Stimulated activated CD4-positive, alpha-beta T cell treated with anti-CD3 and anti-CD28 coated beads, Interleukin-1b, Interleukin-23, amount 100 ng/mL, for 24 hours (primary cell): ENCODE results near the gene ZBTB9.
A peak's percentile ranks its signal among the peaks of the same experiment; 100 is the strongest.

Experiments
- DNase-seq, 4 experiments: peaks; one replicate each; pipeline ENCODE4 v3.0.0-alpha.2; 2020; ENCODE audit warnings: low read depth in 4 of 4, low spot score in 1 of 4

ZBTB9 gene

DNA sequence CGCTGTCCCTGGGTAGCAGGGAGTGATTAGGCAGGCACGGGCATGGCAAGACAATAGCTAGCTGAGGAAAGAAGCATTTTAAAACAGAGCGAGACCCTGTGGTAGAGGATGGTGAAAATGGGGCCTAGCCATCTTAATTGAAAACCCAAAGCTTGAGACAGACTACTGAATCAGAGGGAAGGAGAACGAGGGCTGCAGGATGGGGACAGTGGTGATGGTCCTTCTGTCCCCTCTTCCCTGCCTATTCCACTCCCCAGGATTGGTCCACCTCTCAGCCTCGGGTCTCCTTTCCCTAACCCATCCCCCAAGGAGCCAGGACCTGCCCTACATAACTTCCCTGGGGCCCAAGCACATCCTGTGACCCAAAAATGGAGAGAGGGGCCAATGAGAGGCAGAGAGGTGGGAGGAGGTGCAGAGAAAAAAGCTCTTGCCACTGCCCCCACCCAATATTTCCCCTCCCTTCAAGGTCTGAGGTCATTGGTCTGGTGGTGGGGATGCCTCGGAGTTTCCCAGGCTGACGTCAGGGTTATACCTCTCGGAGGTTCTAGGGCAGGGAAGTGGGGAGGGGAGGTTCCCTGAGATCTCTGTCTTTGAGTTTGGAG, 35.6 kb upstream of the ZBTB9 start:
- no peak for DNase-seq

DNA sequence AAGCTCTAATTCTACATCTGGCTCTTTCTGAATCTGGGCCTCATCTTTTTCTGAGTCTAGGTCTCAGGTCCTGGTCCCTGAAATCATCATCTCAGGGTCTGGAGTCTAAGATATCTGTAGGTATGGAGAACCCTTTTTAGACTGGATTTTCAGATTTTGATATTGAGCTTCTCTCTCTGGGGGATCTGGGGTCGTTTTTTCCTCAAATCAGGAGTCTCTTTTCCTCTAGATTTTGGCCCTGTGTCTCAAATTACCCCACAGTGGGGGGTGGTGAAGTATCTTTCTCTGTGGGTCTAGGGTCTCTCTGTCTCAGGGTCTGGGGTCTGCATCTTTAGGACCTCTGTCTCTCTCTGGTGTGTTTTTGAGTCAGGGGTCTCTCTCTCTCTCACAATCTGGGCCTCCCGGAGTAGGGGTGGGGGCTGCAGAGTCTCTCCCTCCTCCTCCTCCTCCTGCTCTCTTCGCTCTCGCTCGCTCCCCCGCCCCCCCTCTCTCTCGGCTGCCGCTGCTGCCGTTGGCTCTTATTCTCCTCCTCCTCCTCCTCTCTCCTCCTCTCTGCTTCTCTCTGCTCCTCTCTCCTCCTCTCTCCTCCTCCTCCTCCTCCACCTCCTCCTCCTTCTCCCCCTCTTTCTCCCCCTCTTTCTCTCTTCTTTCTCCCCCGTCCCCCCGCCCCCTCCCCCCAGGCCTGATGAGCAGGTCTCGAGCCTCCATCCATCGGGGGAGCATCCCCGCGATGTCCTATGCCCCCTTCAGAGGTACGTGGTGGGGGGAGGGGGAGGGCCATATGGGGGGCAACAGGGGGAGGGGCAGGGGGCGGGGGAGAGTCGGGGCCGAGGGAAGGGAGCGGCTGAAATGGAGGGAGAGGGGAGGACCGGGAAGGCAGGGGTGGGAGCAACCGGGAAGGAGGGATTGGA, 34.5 kb upstream of the ZBTB9 start, which contains the start of gene SYNGAP1:
Gene SYNGAP1, plus strand, starts transcription at position 486 of the 911 bp plus-strand sequence. Its CDS starts 200 bp downstream, at position 686.
- DNase-seq, result no peak

DNA sequence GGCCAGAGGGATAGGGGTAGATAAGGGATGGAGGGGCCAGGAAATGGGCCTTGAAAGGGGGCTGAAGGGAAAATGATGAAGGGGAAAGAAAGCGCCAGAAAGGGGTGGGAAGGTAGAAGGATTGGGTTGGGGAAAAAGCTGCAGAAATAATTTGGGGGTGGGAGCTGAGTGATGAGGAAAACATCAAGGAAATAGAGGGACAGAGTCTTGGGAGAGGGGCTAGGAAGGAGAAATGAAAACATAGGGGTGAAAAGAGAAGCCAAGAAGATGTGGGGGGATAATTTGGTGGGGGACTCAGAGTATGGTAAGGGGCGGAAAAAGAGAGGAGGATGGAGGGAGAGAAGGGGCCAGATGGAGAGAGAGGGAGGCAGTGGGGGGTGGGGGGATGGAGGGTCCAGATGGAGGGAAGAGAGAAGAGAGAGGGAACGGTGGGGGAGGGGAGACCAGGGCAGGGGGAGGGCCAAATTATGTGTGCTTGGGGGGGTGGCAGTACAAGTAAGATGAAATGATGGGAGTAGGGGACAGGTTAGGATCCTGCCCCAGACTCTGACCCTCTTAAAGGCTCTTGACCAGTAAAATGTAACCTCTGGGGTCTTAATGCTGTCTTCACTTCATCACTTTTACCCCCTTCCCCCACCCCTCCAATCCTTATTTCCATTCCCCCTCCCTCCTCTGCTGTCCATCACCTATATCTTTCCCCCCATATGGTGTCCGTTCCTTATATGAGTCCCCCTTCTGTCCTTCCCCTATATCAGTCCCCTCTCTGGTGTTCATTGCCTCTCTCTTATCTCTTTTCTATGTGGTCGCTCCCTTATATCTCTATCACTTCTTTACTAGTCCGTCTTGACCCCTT, 33.7 kb upstream of the ZBTB9 start:
- DNase-seq, result no peak

DNA sequence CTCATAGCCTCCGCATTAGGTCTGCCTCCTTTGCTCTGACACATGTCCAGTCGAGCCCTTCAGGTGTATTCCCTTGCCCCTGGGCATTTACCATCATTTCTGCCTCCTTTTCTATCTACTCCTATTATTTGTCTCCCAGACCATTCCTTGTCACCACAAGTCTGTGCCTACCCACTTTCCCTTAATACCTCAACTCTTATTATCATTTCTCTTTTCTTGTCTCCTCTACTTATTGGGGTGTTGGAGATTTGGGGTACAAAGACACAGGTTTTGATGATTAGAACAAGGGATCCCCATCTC, 33.1 kb upstream of the ZBTB9 start:
- DNase-seq, result no peak

DNA sequence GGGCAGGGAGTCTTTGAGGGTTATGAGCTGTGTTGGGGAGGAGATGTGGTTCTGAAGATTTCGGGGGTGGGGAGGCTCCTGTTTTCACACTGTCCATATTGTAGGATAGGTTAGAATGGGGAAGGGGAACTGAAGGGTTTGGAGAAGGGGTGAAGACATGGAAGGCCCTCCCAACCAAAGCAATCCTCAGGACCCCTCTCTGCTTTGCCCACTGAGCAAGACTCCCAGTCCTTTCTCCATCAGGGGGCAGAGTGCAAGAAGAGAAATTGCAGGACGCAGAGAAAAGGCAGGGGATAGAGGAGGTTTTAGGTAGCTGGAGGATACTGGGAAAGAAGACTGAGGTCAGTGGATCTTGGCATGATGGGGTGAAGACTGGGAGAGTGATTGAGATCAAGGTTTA, 30.6 kb upstream of the ZBTB9 start:
- no peak for DNase-seq

DNA sequence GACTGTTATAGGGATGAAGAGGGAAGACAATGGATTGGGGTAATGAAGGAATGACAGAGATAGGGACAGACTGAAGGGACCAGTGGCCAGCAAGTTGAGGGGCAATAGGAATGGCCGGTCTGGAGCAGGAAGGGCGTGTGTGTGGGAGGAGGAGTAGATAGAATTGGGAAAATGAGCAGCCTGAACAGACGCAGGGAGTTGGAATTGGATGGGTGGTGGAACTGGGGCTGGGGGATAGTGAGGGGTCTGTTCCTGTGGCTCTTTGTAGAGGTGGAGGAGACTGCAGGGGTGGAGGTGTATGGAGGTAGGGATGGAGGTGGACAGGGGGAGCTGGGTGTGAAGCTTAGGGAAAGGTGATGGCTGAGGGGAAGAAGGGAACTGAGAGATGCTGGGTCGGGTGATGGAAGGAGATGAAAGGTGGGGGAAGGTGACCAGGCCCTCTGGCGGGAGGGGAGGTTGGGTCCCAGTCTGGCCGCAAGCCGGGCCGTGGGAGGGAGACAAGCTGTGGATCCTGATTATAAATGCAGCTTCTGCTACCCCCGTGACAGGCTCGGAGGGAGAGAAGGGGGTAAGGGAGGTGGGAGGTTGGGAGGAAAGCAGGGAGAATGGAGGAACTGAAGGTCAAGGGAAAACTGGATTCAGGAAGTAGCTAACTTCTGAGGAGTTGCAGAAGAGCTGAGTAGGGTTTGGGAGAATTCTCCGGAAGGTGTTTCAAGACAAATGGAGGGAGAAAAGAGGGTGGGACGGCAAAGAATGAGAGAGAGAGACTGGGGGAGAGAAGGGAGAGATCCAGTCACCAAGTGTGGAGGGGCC, 29.3 kb upstream of the ZBTB9 start:
- no peak for DNase-seq

DNA sequence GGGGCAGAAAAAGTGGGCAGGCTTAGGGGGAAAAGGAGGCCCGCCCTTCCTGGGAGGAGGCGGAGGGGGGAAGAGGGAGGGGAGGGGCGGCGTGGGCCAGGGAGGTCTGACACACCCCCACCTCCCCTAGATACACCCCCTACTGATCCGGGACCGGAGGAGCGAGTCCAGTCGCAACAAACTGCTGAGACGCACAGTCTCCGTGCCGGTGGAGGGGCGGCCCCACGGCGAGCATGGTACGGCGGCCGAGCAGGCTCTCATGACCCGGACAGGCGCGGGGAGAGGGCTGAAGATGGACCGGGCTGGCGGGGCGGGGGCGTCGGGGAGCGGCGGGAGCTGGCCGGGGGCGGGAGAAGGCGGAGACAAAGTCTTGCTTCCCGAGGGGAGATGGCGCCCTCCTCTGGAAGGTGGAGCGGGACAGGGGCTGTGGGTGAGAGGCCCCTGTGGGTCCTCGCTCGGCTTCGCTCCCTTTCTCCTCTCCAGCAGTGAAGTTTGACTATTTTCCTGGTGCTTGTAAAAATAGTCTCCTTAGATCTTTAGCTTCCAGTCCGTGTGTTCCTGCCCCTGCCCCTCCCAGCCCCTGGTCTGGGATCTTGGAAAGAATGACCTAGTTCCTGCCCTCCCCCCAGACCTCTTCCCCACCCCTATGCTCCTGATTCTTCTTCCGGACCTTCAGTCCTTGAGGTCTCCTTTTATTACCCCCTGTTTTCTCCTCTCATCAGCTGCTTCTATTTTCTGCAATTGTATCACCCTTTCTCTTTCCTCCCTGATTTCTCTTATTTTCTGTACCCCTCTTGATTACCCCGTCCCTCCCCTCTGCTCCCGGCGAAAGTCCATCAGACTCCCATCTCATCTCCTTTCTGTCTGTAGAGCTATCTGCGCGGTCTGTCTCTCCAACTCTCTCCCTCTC, 28.5 kb upstream of the ZBTB9 start:
- DNase-seq, result peak in 2 of 4 experiments; percentile 63 to 86

DNA sequence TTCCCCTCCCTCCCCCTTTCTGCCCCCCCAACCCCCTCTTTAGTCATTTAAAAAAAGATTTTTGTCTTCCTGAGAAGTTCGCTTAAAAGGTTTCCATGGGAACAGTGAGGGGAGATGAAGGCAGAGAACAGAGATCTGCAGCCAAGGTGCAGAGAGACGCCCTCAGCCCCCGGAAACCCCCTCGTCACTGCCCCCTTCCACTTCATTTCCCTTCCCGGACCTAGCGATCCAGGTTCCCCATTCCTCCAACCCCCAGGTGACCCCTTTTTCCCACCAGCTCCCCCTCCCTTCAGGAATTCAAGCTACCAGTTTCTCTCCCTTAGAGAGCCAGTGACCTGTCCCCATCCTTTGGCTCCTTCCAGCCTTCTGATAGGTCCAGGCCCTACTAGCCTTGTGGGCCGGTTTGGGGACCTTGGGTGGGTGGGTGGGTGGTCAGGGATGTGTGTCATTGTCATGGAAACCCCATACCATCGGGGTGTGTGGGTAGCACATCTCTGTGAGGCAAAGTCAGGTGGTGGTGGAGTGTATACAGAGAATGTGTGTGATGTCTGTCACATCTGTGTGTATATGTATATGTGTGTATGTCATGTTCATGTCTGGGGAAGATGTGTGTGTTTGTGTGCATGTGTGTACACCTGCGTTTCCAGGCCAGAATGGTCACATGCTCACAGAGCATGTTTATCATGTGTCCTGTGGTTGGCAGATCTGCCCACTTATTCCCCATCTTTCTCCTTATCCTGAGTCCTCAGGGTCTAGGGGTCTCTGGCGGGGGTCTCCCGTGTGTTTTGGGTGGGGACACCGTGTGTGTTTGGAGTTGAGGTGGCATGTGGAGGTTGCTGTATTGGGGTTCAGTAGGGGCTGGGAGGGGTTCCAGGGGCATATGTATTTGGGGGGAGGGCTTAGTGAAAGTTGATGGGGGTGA, 27.5 kb upstream of the ZBTB9 start:
- no peak for DNase-seq

DNA sequence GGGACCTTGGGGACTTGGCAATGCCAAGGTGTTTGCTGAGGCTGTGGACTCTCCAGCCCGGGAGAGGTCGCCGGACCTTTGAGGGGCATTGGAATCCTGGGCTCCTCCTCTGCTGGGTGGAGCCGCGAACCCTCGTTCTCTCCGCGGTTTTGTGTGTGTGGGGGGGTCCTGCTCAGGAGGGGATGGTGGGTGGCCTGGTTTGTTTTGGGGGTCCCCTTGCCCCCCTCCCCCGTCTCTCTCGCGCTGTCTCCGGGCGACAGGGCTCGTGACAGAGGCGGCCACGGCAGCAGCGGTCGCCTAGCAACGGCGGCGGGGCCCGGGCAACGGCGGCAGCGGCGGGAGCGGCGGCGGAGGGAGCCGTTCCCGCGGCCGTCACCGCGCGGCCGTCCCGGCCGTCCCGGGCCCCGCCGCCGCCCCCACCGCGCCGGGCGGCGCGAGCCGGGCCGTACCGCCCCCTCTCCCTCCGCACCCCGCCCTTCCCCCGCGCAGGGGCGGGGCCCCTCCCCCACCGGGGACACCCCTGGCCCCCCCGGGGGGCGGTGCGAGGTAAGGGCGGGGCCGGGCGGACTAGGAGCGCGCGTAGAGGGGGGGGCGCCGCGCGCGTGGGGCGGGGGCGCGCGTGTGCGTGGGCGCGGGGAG, 26.7 kb upstream of the ZBTB9 start:
- DNase-seq, result no peak

DNA sequence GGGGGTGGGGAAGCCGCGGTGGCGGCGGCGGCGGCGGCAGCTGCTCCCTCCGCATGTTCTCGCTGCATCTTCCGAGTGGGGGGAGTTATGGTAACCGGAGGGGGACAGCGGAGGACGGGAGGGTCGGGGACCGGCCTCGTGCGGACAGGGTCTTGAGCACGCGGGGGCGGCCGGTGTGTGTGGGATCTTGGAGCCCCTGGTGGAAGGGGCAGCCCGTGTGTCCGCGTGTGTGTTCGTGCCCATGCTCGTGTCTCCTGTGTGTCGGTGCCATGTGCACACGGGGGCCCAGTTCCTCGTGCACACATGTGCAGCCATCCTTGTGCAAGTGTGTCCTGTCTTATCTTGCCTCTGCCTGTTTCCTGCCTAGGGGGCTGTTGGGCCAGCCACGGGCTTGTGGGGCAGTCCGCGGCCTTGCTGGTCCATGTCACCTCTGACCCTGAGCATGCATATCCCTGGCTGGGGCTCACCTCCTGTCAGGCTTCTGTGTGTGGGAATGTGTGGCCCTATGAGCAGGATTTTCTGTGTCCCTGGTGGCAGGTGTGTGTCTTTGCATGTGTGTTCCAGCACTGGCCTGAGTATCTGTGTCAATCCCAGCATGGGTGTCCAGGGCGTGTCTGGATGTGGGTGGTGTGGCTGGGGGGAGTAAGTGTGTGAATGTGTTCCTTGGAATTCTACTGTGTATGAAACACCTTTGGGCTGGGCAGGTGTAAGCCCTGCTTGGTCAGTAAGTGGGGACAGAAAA, 26.0 kb upstream of the ZBTB9 start:
- no peak for DNase-seq

DNA sequence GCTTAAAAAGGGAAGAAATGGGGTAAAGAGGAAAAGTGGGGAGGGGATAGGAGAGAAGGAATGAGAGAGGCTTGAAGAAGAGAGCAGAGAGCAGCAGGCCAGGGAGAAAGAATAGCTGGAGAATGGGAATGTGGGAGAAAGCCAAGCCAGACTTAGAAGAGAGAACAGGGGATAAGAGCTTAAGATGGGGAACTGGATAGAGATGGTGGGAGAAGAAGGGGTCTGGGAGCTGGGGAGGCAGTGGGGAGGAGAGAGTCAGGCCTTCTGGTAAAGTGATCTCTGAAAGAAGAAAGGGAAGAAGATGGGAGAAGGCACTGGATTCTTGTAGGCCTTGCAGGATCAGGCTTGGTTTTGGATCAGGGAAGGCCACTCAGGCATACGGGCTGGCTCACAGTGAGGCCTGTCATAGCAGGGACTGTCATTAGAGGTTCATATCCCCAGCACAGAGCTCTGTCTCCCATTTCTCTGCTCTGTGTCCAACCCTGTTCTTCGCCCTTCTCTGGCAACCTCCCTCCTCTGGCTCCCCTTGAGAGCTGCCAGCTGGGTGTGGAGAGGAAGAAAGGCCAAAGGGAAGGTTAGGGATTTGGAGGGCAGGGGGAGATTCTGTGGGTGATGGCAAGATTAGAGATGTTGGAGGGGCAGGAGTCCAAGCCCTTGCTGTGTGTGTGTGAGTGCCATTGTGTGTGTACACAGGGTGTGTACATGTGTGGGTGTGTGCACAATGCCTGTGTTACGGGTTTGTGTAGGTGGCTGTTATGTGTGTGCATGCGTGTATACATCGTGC, 25.2 kb upstream of the ZBTB9 start:
- DNase-seq, result no peak

DNA sequence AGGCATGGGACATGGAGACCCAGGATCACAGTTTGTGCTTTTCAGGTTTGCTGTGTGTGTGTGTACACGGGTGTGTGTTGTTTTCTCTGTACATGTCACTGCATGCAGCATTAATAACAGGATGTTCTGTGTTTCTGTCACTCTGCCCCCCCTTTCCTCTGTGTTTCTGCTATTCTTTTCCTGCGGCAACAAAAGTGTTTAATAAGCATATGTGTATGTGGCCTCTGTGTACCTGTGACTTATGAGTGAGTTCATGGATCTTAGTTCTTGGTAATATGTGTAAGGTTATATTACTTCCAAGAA, 24.7 kb upstream of the ZBTB9 start:
- DNase-seq, result no peak

DNA sequence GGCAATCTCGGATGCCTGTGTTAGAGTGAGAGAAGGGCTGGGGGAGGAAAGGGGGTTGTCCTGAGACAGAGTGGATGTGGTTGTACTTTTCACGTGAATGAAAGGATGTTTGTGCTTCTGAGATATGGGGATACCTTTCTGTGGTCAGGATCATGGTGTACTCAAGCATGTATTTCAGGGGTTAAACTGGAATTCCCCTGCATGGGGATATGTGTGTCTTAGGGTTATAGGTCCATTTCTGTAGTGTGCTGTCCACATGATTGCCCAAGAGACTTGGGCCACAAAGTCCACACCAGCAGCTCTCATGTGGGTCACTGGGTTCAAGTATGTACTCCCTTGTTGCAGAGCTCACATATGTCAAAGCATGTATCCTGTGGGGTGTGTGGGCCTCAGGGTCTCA, 24.0 kb upstream of the ZBTB9 start:
- DNase-seq, result no peak

DNA sequence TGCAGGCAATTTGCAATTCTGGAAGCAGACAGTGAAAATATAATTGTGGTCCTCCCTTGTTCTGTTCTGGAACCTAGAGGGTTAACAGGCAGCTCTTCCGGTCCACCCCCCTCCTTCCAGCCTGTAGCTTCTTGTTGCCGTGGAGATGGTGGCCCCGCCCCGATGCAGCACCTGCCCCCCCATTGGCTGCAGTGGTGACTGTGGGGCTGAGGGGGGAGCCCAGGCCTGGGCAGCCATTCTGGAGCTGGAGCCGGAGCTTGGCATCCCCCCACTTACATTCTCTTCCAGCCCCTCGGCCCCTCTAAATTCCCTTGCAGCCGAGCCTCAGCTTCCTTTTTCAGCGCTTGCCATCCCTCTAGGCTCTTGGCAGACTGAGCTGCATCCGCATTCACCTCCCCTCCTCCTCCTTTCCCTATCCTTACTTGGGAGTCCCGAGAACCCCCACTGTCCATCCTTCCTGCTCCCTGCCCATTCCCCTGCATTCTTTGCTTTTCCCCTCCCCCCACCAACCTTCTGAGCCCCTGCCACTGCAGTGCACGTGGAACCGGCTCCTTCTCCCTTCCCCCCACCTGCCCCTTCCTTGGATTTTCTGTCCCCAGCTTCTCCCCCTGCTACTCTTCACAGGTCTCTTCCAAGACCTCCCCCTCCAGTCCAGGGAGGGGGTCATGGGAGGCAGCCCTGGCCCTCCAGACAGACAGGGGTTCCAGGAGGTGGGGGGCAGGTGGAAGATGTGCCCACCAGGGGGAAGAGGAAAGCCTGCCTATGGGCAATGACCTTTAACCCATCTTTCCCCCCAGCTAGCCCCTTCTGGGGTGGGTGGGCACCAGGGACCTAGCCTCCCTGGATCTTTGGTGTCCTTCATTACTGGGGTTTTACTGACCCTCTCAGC, 23.1 kb upstream of the ZBTB9 start:
- DNase-seq, result peak in 2 of 4 experiments; percentile 69 to 76

DNA sequence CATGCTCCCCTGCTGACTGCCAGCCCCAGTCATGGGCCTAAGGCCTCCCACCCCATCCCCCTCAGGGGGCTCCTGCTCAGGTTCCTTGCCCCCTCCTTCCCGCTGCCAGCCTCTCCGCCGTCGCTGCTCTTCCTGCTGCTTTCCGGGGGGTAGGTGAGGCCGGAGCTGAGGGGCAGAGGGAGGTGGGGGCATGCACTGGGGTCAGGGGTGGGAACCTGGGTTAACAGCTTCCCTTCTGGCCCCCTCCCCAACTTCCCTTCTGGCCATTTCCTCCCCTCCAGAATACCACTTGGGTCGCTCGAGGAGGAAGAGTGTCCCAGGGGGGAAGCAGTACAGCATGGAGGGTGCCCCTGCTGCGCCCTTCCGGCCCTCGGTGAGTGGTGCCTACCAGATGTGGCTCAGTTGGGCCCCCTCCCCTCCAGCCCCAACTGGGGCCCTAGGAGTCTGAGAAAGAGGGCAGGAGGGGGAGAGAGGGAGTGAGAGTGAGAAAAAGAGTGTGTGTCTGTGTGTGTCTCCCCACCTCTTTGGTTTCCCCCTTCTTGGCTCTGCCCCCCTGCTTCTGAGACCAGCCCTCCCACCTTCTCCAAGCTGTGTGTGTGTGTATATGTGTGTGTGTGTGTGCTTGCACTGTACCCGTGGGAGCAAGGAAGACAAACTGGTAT, 22.4 kb upstream of the ZBTB9 start:
- no peak for DNase-seq

DNA sequence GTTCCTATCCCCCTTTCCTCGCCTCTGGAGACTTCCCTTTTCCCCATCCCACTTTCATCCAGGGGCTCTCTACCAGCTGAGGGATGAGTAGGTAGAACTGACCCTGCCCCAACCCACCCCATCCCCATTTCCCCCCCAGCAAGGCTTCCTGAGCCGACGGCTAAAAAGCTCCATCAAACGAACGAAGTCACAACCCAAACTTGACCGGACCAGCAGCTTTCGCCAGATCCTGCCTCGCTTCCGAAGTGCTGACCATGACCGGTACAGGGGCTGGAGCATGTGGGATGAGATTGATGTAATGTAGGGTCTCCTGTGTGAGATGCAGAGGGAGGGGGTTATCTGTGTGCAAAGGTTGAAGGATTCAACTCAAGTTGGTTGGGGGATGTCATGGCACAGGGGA, 21.8 kb upstream of the ZBTB9 start:
- DNase-seq, result no peak
